ENCODE results near the gene STAC. TPM values are rescaled to one million over a fixed set of nuclear protein-coding genes. Genes with fewer than 3 reads are reported as not detected.
A peak's percentile ranks its signal among the peaks of the same experiment; 100 is the strongest.

Gene STAC, protein sequence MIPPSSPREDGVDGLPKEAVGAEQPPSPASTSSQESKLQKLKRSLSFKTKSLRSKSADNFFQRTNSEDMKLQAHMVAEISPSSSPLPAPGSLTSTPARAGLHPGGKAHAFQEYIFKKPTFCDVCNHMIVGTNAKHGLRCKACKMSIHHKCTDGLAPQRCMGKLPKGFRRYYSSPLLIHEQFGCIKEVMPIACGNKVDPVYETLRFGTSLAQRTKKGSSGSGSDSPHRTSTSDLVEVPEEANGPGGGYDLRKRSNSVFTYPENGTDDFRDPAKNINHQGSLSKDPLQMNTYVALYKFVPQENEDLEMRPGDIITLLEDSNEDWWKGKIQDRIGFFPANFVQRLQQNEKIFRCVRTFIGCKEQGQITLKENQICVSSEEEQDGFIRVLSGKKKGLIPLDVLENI
- total RNA-seq (0.88 TPM in 1 of 2 replicates, not detected in the other), polyA plus RNA-seq (0.03 and 0.11 TPM in 2 replicates), polyA minus RNA-seq (0.15 and 1.9 TPM in 2 replicates), Bru-seq, nascent RNA (percentile 19 among the genes with signal in this experiment), BruChase-seq, experiment 1, labeled RNA remaining after a 6-hour chase (percentile 5 among the genes with signal in this experiment), BruChase-seq, experiment 2, labeled RNA remaining after a 2-hour chase (percentile 9 among the genes with signal in this experiment)
- polyA plus RNA-seq (2011; cell fraction: cytosol; rRNA removed): 0.10 and 0.12 TPM in 2 replicates
- 0.09 and 0.11 TPM in 2 replicates for polyA plus RNA-seq (2011; cell fraction: nucleus; rRNA removed)
- 1.5 TPM in 1 of 2 replicates, not detected in the other for polyA plus RNA-seq (2012)
- polyA minus RNA-seq (2011; cell fraction: cytosol; rRNA and poly(A)+ RNA removed): 2.3 TPM
- 0.29 and 1.4 TPM in 2 replicates for polyA minus RNA-seq (2011; cell fraction: nucleus; rRNA and poly(A)+ RNA removed)
- long read RNA-seq: 0 reads

- no peak for TF ChIP-seq JUN (IDR thresholded peaks at IDR 0.05; ENCODE audit: borderline replicate concordance, insufficient read depth, insufficient read length, low read depth)
- TF ChIP-seq POLR2A (IDR thresholded peaks at IDR 0.05; ENCODE audit: low read depth, low read length): no peak
- TF ChIP-seq CTCF (IDR thresholded peaks at IDR 0.05; ENCODE audit: extremely low read depth in 1 of 2, insufficient read depth in 1 of 2, low read depth in 1 of 2, low read length in 2 of 2): no peak
- TF ChIP-seq, protein P1, sequence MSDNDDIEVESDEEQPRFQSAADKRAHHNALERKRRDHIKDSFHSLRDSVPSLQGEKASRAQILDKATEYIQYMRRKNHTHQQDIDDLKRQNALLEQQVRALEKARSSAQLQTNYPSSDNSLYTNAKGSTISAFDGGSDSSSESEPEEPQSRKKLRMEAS (IDR thresholded peaks at IDR 0.05; ENCODE audit: insufficient read depth, insufficient read length): no peak
- TF ChIP-seq GATA2 (IDR thresholded peaks at IDR 0.05; ENCODE audit: insufficient read depth, insufficient read length, low read depth, low read length): no peak
- no peak for TF ChIP-seq EZH2 (IDR thresholded peaks at IDR 0.05; ENCODE audit: borderline replicate concordance, low read depth, low read length, severe bottlenecking)
- TF ChIP-seq MYC (IDR thresholded peaks at IDR 0.05; ENCODE audit: low read depth, low read length): no peak
- TF ChIP-seq FOS (IDR thresholded peaks at IDR 0.05; ENCODE audit: borderline replicate concordance, insufficient read depth, low read length): no peak
- Histone ChIP-seq H3K9ac (replicated peaks; ENCODE audit: extremely low read depth, insufficient read depth, low read length) (no peak within 1 kb of the TSS), H3K9me1 (replicated peaks; ENCODE audit: control insufficient read depth, extremely low read depth, insufficient read depth, low read length) (no peaks in the 10 kb centered on the region), H3K4me1 (ENCODE audit: control insufficient read depth, extremely low read depth, insufficient read depth, low read length) (no peaks in the 10 kb centered on the region), H2AFZ (ENCODE audit: low read depth, low read length) (peak within 1 kb of the TSS; percentile 38), H3K4me2 (ENCODE audit: insufficient read depth, low read length) (no peak within 1 kb of the TSS), H3K27me3 (ENCODE audit: control insufficient read depth in 2 of 2, insufficient read depth in 2 of 2, low read length in 2 of 2) (no peaks in the 10 kb centered on the region), H3K9me3 (replicated peaks; ENCODE audit: control insufficient read depth, insufficient read depth, low read length) (no peaks in the 10 kb centered on the region), H3K27ac (ENCODE audit: insufficient read depth, low read depth, low read length) (no peak within 1 kb of the TSS), H3K4me3 (replicated peaks in 1 of 3; ENCODE audit: insufficient read depth in 1 of 3, low read depth in 1 of 3, low read length in 3 of 3) (no peak within 1 kb of the TSS), H3K79me2 (ENCODE audit: control insufficient read depth, insufficient read depth, low read length) (no peaks in the 10 kb centered on the region), H3K36me3 (ENCODE audit: control insufficient read depth in 2 of 2, extremely low read depth in 1 of 2, insufficient read depth in 2 of 2, low read length in 2 of 2) (no peaks in the 10 kb centered on the region), H4K20me1 (replicated peaks; ENCODE audit: control insufficient read depth, extremely low read depth, insufficient read depth, low read length) (no peaks in the 10 kb centered on the region)
- FAIRE-seq (no peak), DNase-seq (ENCODE audit: low read depth, low spot score) (no peak)
- ChIA-PET POLR2A (no interaction called here), CTCF (no interaction called here)
- intact Hi-C loops (cut with micrococcal nuclease): no loop called here
- dilution Hi-C loops (cut with MboI; ENCODE audit: extremely low pct_ligation_motif_present, low sequenced_read_pairs): no loop called here
- BruUV-seq (replicated peaks): no TSS peak
Observed at GRCh38 chr3:36380221-36381031, at the start of gene STAC. Gene STAC, plus strand, starts transcription at chr3:36380504. Its CDS starts 140 bp downstream, at chr3:36380644.

Measured in endothelial cell of umbilical vein (primary cell).